DMS 273 treated with DMSO at 0.1 percent for 48 hours (cell line): Measurements from ENCODE around the gene CDKN1A.
"Not testable (repeated sequence)": the region's sequence is repeated elsewhere in the genome, so short reads cannot be mapped to it uniquely, and the experiment has no call there.

Experiments
- DNase-seq: peaks from one replicate; lab custom pipeline; 2025; lab: John Stamatoyannopoulos, UW

CDKN1A gene

GRCh38 chr6:36695414-36695813 lies 16.9 kb downstream of the CDKN1A start:
- no peak for DNase-seq

DNA sequence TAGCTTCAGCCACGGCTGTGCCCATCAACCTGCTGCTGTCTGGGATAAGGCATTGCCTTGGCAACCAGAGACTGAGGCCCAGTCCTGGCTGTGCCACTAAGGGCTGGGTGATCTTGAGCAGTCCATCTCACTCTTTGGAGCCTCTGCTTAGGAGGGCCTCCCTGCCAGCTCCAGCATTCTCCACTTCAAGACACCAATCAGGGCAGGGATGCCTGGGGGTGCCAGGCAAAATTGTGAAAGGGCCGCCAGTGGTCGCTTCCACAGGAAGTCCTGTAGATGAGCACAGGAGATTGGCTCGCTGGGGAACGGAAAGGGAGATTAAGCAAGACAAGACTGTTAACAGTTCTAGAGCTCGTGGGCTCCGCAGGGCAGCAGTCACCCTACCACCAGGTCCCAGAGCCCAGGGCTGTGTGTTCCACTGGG lies 19.0 kb downstream of the CDKN1A start, which contains the start of gene RAB44:
Gene RAB44 (plus strand): TSS at position 346 of the 423 bp plus-strand sequence. CDS start 6,410 bp downstream, outside the sequence.
- no peak for DNase-seq

DNA sequence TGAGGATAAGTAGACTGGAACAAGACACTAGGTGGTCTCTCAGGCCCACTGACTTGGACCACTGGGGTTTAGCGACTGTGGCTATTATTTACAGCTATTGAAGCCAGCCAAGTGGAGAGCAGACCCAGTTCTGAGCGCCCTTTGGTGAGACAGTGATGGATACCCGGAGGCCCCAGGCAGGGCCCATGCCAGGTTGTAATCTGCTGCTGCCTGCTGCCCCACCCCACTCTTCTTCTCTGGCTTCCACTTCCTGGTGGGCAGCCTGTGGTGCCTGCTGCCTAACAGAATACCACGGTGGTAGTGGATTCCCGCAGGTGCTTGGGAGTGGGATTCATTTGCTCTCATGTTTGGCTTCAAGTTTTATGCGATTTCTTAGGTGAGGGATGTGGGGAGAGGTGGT lies 19.7 kb downstream of the CDKN1A start:
- no peak for DNase-seq

GRCh38 chr6:36698871-36699271 lies 20.4 kb downstream of the CDKN1A start:
- no peak for DNase-seq

DNA sequence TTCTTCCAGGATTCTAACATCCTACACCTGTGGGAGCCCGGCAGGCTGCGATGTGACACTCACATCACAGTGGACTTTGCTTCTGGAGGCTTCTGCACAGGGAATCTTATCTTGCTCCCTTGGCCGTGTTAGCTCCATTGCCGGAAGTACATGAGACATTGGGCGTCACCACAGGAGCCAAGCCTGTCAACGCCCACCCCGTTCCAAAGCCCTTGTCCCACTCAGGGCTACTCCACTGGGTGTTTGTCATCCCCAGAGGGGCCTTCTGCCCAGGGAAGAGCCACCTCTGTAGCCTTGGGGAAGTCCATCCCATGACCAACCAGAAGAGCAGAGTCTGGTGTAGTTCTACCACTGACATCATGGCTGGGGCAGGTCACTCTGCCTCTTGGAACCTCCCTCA lies 20.8 kb downstream of the CDKN1A start:
- no peak for DNase-seq

GRCh38 chr6:36700071-36700812 lies 21.7 kb downstream of the CDKN1A start:
- no peak for DNase-seq

- no peak for DNase-seq
Measured at GRCh38 chr6:36700831-36701230, 22.3 kb downstream of the CDKN1A start.

- no peak for DNase-seq
Measured at GRCh38 chr6:36701401-36701991, 23.0 kb downstream of the CDKN1A start.

GRCh38 chr6:36702656-36703055 lies 24.1 kb downstream of the CDKN1A start:
- DNase-seq: no peak

GRCh38 chr6:36703081-36703606 lies 24.6 kb downstream of the CDKN1A start:
- no peak for DNase-seq

DNA sequence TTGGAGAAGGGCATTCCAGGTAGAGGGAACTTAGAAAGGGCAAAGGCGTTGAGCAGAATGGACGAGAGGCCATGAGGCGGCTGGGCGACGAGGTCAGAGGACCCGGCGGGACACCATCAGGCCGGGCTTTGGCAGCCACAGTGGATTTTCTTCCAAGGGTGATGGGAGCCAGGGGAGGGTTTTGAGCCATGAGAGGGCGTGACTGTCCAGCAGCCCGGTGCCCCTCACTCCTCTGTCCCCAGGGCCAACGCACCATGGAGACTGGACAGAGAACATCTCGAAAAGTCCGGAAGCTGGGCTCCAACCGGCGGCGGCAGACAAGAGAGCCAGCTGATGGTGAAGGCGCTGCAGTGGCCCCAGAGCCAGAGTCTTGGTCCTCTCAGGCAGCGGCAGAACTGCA lies 25.5 kb downstream of the CDKN1A start:
- no peak for DNase-seq

DNA sequence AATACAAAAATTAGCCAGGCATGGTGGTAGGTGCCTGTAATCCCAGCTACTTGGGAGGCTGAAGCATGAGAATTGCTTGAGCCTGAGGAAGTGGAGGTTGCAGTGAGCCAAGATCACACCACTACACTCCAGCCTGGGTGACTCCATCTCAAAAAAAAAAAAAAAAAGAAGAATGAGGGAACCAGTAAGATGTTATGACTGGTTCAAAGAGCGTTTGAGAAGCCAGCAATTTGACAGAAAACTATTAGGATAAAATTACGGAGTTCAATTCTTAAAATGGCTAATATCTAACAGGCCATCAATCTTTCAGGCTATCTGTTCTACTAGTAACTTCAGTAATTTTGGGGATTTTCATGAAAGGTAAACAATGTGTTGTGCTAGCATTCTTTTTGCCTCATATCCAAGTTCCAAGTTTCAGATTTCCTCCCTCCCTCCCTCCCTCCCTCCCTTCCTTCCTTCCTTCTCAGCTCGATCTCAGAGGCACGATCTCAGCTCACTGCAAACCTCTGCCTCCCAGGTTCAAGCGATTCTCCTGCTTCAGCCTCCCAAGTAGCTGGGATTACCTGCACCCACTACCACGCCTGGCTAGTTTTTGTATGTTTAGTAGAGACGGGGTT lies 26.6 kb downstream of the CDKN1A start:
- not testable (repeated sequence) for DNase-seq

GRCh38 chr6:36706339-36706738 lies 27.8 kb downstream of the CDKN1A start:
- DNase-seq: no peak

DNA sequence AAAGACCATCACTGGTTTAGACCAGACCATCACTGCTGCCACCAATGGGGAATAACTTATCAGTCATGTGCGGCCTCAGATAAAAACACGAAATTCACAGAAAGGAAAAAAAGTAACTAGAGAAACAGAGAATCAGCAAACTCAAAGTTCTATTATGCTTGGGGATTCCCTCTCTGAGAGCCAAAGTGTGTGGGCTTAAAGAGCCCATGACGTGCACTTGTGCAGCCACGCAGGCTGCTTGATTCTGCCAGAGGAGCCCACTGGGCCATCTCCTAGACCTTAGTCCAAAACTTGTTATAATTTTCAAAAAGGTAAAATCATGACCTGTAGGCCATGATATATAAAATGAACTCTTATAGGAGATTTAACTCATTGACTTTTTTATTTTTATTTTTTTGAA lies 34.3 kb downstream of the CDKN1A start:
- DNase-seq: no peak

GRCh38 chr6:36713846-36714245 lies 35.3 kb downstream of the CDKN1A start:
- no peak for DNase-seq

GRCh38 chr6:36714511-36714910 lies 36.0 kb downstream of the CDKN1A start:
- DNase-seq: no peak

DNA sequence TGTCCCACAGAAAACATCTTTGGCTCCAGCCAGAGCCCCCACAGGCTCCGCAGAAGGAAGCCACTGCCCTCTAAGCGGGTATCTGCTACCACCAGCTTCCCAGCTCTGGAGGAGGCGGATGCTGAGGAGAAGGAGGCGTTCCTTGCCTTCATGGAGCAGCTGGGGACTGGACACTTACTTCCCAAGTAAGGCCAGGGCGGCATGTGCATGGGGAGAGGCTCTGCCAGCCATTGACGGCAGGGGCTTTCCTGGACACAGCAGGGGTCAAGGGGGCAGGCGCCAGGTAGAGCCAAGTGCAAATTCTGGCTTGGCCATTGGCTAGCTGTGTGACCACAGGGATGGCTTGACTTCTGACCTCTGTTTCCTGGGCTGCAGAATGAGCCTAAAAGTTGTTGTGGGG lies 37.0 kb downstream of the CDKN1A start:
- DNase-seq: no peak

DNA sequence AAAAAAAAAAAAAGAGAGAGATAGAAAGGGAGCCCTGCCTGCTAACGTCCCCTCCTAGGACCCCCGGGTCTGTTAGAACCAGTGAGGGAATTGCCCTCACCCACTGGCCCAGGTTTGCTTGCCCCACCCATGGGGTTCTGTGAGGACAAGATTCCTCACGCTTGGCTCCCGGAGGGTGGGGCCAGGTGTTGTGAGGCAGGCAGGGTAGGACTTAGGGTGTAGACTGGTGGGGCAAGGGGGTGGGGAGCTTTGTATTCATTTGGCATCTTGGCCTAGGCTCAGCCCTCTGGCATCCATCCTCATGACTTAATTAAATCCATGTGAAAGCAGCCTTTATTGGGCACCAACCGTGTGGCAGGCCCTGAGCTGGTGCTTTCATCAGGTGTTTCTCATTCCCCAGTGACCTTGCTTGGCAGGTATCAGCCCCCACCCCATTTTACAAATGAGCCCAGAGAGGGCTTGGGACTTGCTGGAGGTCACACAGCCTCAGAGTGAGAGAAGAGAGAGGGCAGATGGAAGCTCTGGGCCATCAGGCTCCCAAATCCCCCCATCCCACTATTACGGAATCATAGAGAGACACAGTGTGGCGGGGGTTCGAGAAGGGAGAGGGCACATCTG lies 38.1 kb downstream of the CDKN1A start:
- no peak for DNase-seq

DNA sequence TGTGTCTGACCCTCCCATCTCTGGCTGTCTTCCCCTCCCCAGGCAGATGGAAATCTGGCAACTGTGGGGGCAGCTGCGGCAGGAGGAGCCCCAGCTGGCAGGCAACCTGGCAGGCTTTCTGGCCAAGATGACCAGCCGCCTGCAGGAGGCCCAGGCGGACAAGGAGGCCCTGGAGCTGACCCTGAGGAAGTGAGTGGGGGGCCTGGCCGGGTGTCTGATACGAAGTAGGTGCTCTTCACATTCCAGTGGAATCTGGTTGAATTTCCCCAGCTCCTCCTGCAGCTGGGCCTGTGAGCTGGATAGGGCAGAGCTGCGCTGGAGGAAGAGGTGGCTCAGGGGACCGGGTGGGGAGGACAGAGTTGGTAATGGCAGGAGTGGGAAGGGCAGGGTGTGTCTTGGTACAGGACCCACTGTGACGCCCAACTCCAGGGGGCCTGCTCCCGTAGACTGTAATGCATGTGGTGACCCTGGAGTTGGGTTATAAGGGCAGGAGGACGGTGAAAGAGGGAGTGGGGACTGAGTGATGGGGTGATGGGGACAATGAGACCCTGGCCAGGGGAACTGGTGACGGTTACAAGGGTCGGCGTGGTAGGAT lies 38.8 kb downstream of the CDKN1A start:
- DNase-seq: peak; percentile 18

DNA sequence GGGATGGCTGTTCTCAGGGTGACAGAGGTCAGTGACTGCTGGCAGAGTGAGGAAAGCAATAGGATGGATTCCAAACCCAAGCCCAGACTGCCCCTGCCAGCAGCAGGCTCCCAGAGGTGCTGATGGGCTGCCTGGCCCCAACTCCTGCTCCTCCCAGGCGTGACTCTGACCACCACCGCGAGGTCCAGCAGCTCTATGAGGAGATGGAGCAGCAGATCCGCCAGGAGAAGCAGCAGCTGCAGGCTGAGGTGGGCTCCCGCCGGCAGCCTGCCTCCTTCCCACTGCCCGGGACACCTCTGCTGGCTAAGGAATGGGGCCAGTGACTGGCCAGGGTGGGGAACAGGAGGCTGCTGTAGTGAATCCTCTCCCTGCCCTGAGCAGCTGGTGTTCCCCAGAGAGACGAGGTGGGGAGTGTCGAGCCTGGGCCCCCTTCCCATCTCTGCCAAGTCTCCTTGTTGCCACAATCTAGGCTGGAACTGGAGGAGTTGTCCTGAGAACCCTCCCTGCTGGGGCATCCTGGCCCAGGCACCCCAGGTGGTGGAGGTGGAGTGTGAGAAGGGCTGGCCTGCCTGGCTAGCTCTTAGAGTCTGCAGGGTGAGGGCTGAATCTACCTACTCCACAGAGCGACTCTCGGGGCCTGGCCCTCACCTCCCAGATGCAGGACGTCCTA lies 39.5 kb downstream of the CDKN1A start:
- no peak for DNase-seq

- DNase-seq: no peak
Measured at GRCh38 chr6:36718560-36718959, 40.0 kb downstream of the CDKN1A start.

DNA sequence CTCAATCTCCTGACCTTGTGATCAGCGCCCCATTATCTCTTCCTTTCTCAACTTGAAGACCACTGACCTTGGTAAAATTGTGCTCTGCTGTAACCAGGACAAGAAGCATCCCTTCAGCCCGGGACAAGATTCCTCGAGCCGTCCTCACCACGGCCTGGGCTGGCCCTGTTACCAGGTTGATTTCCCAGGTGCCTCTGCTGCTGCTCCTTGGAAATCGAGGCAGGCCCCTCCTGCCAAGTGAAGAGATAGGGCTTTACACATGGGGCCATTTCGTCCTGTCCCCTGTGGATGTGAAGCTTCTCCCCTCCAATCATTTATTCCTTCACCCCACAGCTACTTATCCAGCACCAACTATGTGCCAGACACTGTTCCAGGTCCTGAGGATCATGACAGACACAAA lies 40.6 kb downstream of the CDKN1A start:
- no peak for DNase-seq
